ENCODE data around the gene EN1. TPM values are rescaled to one million over a fixed set of nuclear protein-coding genes. Genes with fewer than 3 reads are reported as not detected.
A peak's percentile ranks its signal among the peaks of the same experiment; 100 is the strongest.

The EN1 gene
- total RNA-seq = under 1 TPM in 2 of 4 donors, not detected in 2; 0.13 to 0.23 TPM

DNA sequence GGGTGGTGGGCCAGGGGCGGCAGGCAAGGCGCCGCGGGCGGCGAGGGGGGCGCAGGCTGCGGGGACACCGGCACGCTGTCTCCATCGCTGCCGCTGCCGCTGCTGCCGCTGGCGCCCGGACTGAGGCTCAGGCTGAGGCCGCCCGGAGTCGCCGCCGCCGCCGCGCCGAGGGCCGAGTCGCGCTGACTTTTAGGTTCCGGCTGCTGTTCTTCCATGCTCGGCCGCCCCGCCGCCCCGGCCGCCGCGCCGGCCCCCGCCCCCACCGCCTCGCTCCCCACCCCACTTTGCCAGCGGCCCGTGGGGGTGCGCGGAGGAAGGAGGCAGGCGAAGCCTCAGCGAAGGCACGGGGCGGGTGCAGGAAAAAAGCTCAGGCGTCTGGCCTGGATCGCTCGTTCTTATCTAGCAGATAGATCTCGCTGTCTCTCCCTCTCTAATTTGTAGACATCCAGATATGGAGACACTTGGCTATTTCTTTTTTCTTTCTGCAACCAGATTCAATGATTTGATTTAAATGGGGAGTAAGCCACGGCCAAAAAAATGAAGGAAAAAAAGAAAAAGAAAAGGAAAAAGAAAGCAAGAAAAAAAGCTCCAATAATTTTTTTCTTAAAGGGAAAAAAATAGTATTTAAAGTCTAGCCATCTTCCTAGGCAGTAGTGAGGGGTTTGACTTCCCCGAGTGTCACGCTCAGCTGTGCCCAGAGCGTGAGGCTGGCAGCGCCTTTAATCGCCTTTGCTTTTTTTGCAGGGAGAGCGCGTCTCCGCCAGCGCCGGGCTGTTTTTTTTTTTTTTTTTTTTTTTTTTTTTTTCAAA, at the start of gene EN1:
Gene EN1 (minus strand): TSS at position 696 of the 809 bp plus-strand sequence. CDS start 481 bp downstream, at position 215.
- ATAC-seq = no peak
- TF ChIP-seq EP300 (IDR thresholded peaks at IDR 0.05) (no peak), POLR2AphosphoS5 (IDR thresholded peaks at IDR 0.05) (no peak), POLR2A (IDR thresholded peaks at IDR 0.05) (no peak), CTCF (IDR thresholded peaks at IDR 0.05) (no peak)
- WGBS, 2 donors (ENCODE audit: low coverage in 1 of 2) = 5 to 14% methylated on average over 10 to 13 of the region's 64 CpGs
- Histone ChIP-seq H3K36me3 (no peaks in the 10 kb centered on the region), H3K27ac (no peak within 1 kb of the TSS), H3K4me3 (peak within 1 kb of the TSS in 1 of 2 donors; percentile 43), H3K4me1 (peaks cover 0 to 63% (median 24%) of the 10 kb centered on the region in 3 donors), H3K9me3 (no peaks in the 10 kb centered on the region), H3K27me3 (peaks cover 100% of the 10 kb centered on the region)

DNA sequence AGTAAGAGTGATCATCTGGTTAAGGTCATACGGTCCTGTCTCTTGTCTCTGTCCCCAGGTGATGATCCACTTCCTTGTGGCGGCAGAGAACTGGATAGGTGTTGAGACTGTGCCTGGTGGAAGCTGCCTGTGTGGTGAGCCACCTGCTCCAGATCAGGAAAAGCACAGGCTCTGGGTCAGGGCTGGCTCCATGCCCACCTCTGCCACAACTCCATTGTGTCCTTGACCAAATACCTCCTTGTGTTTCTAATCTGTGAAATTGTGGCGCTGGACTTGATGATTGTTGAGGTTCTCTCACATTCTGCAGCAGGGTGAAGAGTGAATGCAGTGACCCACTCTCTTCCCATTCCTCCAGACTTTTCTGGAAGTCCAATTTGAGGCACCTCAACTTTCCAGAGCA, 45.7 kb upstream of the EN1 start:
- Histone ChIP-seq H3K36me3 (no peaks in the 10 kb centered on the region), H3K27me3 (peaks cover 10% of the 10 kb centered on the region), H3K4me3 (no peak overlapping the region), H3K9me3 (peaks cover 0 to 31% (median 0%) of the 10 kb centered on the region in 3 donors), H3K27ac (no peak overlapping the region), H3K4me1 (no peaks in the 10 kb centered on the region)
- TF ChIP-seq POLR2A (IDR thresholded peaks at IDR 0.05) = no peak
- no peak for TF ChIP-seq CTCF (IDR thresholded peaks at IDR 0.05)
- TF ChIP-seq POLR2AphosphoS5 (IDR thresholded peaks at IDR 0.05) = no peak
- TF ChIP-seq EP300 (IDR thresholded peaks at IDR 0.05) = no peak
- WGBS, 2 donors (ENCODE audit: low coverage in 1 of 2) = 94 to 100% methylated on average over 1 to 3 of the region's 3 CpGs
- ATAC-seq = no peak

- H3K27me3 ChIP-seq = peaks cover 10% of the 10 kb centered on the region
- H3K27ac ChIP-seq = no peak overlapping the region
- TF ChIP-seq CTCF (IDR thresholded peaks at IDR 0.05) (no peak), POLR2AphosphoS5 (IDR thresholded peaks at IDR 0.05) (no peak), POLR2A (IDR thresholded peaks at IDR 0.05) (no peak), EP300 (IDR thresholded peaks at IDR 0.05) (no peak)
- peaks cover 0 to 31% (median 0%) of the 10 kb centered on the region in 3 donors for H3K9me3 ChIP-seq
- H3K36me3 ChIP-seq = no peaks in the 10 kb centered on the region
- 20 to 64% methylated on average over 1 of the region's 1 CpG for WGBS, 2 donors (ENCODE audit: low coverage in 1 of 2)
- no peak overlapping the region for H3K4me3 ChIP-seq
- no peak for ATAC-seq
- no peaks in the 10 kb centered on the region for H3K4me1 ChIP-seq
These were observed 42.5 kb upstream of the EN1 start for GRCh38 chr2:118889995-118890394.

- no peaks in the 10 kb centered on the region for H3K36me3 ChIP-seq
- TF ChIP-seq EP300 (IDR thresholded peaks at IDR 0.05) = no peak
- TF ChIP-seq POLR2AphosphoS5 (IDR thresholded peaks at IDR 0.05) = no peak
- no peak for TF ChIP-seq CTCF (IDR thresholded peaks at IDR 0.05)
- no peak for TF ChIP-seq POLR2A (IDR thresholded peaks at IDR 0.05)
- no peaks in the 10 kb centered on the region for H3K9me3 ChIP-seq
- no peaks in the 10 kb centered on the region for H3K4me1 ChIP-seq
- no peak overlapping the region for H3K4me3 ChIP-seq
- peaks cover 42% of the 10 kb centered on the region for H3K27me3 ChIP-seq
- WGBS, 2 donors (ENCODE audit: low coverage in 1 of 2) = 83 to 100% methylated on average over 1 to 2 of the region's 4 CpGs
- ATAC-seq = no peak
- no peak overlapping the region for H3K27ac ChIP-seq
These were observed 36.3 kb upstream of the EN1 start for GRCh38 chr2:118883792-118884191.

Measured in gastroesophageal sphincter (tissue), 4 donors.